ENCODE results near the gene GPR180.

- TF ChIP-seq CTCF (IDR thresholded peaks at IDR 0.05) (no peak), POLR2A (IDR thresholded peaks at IDR 0.05) (no peak)
These were observed 47.9 kb upstream of the GPR180 start for GRCh38 chr13:94553766-94554165.

Measured in thyroid gland (tissue), 4 donors.